ENCODE data around the gene MYOT.
A peak's percentile ranks its signal among the peaks of the same experiment; 100 is the strongest.

MYOT gene

GRCh38 chr5:137888863-137889759 is 21.5 kb downstream of the MYOT start, which contains the start of gene PKD2L2:
PKD2L2 (plus strand) TSS chr5:137889457; CDS start chr5:137889492, 35 bp downstream.
- TF ChIP-seq EZH2phosphoT487 (IDR thresholded peaks at IDR 0.05; ENCODE audit: low read length) (no peak), EZH2 (optimal IDR thresholded peaks at IDR 0.05; ENCODE audit: low read depth, low read length) (no peak)
- TF ChIP-seq, protein P1, sequence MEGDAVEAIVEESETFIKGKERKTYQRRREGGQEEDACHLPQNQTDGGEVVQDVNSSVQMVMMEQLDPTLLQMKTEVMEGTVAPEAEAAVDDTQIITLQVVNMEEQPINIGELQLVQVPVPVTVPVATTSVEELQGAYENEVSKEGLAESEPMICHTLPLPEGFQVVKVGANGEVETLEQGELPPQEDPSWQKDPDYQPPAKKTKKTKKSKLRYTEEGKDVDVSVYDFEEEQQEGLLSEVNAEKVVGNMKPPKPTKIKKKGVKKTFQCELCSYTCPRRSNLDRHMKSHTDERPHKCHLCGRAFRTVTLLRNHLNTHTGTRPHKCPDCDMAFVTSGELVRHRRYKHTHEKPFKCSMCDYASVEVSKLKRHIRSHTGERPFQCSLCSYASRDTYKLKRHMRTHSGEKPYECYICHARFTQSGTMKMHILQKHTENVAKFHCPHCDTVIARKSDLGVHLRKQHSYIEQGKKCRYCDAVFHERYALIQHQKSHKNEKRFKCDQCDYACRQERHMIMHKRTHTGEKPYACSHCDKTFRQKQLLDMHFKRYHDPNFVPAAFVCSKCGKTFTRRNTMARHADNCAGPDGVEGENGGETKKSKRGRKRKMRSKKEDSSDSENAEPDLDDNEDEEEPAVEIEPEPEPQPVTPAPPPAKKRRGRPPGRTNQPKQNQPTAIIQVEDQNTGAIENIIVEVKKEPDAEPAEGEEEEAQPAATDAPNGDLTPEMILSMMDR (IDR thresholded peaks at IDR 0.05; ENCODE audit: low read length), result no peak; the same call in 1 of the 2 replicates
- Histone ChIP-seq H3K4me2 (ENCODE audit: low read depth, low read length) (peak within 1 kb of the TSS; percentile 80), H2AFZ (ENCODE audit: low read length) (peak within 1 kb of the TSS; percentile 98), H3K9me3 (replicated peaks; ENCODE audit: insufficient read depth, low read length) (no peaks in the 10 kb centered on the region), H3K79me2 (ENCODE audit: low read length) (no peaks in the 10 kb centered on the region), H3K27ac (ENCODE audit: low read length) (peak within 1 kb of the TSS; percentile 61), H3K4me3 (ENCODE audit: low read length) (peak within 1 kb of the TSS; percentile 75), H3K27me3 (replicated peaks; ENCODE audit: insufficient read depth, low read length) (no peaks in the 10 kb centered on the region), H3F3A (ENCODE audit: insufficient read depth, low read length) (peaks cover 8% of the 10 kb centered on the region), H4K20me1 (ENCODE audit: insufficient read depth, low read length) (no peaks in the 10 kb centered on the region), H3K36me3 (replicated peaks; ENCODE audit: insufficient read depth, low read length) (no peaks in the 10 kb centered on the region), H3K9ac (ENCODE audit: low read length) (peak within 1 kb of the TSS; percentile 72), H3K9me2 (replicated peaks; ENCODE audit: insufficient read depth, low read length) (no peaks in the 10 kb centered on the region), H3K4me1 (ENCODE audit: low read length) (peaks cover 7% of the 10 kb centered on the region; the same call in 1 of the 2 replicates)
- DNase-seq, result peak; percentile 96

DNA sequence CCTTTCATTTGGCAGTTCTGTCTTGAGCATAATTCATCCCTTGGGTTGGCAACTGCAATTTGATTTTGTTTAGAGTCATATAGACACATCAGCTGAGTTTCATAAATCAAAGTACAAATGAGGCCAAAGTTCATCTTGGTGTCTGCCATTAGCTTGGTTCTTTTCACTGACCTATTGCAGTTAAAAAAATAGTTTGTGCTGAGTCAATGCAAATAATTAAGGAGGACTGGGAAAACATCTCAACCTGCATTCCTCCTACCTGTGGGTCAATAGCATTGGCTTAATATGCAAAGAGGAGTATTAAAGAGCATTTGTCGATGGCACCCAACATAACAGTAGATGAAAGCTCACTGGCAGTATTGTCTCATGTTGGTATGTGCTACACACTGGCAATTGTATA is 23.2 kb downstream of the MYOT start:
- peaks cover 7% of the 10 kb centered on the region; the same call in 1 of the 2 replicates for H3K4me1 ChIP-seq (ENCODE audit: low read length)
- TF ChIP-seq EZH2phosphoT487 (IDR thresholded peaks at IDR 0.05; ENCODE audit: low read length) (no peak), EZH2 (optimal IDR thresholded peaks at IDR 0.05; ENCODE audit: low read depth, low read length) (no peak)
- TF ChIP-seq, protein P1 (IDR thresholded peaks at IDR 0.05; ENCODE audit: low read length), result no peak
- no peak for DNase-seq

DNA sequence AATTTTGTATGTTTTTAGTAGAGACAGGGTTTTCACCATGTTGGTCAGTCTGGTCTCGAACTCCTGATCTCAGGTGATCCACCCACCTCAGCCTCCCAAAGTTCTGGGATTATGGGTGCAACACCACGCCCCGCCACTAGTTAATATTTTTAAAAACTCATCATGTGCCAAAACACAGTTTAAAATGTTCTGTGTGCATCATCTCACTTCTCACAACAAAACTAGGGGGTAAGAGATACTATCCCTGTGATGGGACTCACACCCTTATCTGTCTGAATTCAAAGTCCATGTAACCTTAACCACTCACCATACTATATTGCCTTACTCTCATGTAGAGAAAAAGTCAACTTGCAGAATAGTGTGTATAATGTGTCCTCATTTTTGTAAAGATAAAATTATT is 24.2 kb downstream of the MYOT start:
- H3K4me3 ChIP-seq (ENCODE audit: low read length), result no peak overlapping the region
- H3K4me2 ChIP-seq (ENCODE audit: low read depth, low read length), result no peak overlapping the region
- no peak overlapping the region for H3K27ac ChIP-seq (ENCODE audit: low read length)
- H3K27me3 ChIP-seq (replicated peaks; ENCODE audit: insufficient read depth, low read length), result no peaks in the 10 kb centered on the region
- no peak for TF ChIP-seq EZH2 (optimal IDR thresholded peaks at IDR 0.05; ENCODE audit: low read depth, low read length)
- TF ChIP-seq, protein P1 (IDR thresholded peaks at IDR 0.05; ENCODE audit: low read length), result peak; percentile 17
- TF ChIP-seq EZH2phosphoT487 (IDR thresholded peaks at IDR 0.05; ENCODE audit: low read length), result no peak
- H3K4me1 ChIP-seq (ENCODE audit: low read length), result peaks cover 7% of the 10 kb centered on the region; the same call in 1 of the 2 replicates
- peaks cover 8% of the 10 kb centered on the region for H3F3A ChIP-seq (ENCODE audit: insufficient read depth, low read length)
- no peak overlapping the region for H2AFZ ChIP-seq (ENCODE audit: low read length)
- H3K79me2 ChIP-seq (ENCODE audit: low read length), result no peaks in the 10 kb centered on the region
- no peaks in the 10 kb centered on the region for H3K9me3 ChIP-seq (replicated peaks; ENCODE audit: insufficient read depth, low read length)
- DNase-seq, result no peak
- H3K9me2 ChIP-seq (replicated peaks; ENCODE audit: insufficient read depth, low read length), result no peaks in the 10 kb centered on the region
- H4K20me1 ChIP-seq (ENCODE audit: insufficient read depth, low read length), result no peaks in the 10 kb centered on the region
- no peaks in the 10 kb centered on the region for H3K36me3 ChIP-seq (replicated peaks; ENCODE audit: insufficient read depth, low read length)
- no peak overlapping the region for H3K9ac ChIP-seq (ENCODE audit: low read length)

More for the DNA sequence above, 23.2 kb downstream of the MYOT start:
- Histone ChIP-seq H3K27ac (ENCODE audit: low read length) (no peak overlapping the region), H2AFZ (ENCODE audit: low read length) (no peak overlapping the region), H3K79me2 (ENCODE audit: low read length) (no peaks in the 10 kb centered on the region), H3K9me2 (replicated peaks; ENCODE audit: insufficient read depth, low read length) (no peaks in the 10 kb centered on the region), H3K27me3 (replicated peaks; ENCODE audit: insufficient read depth, low read length) (no peaks in the 10 kb centered on the region), H3F3A (ENCODE audit: insufficient read depth, low read length) (peaks cover 8% of the 10 kb centered on the region), H3K9ac (ENCODE audit: low read length) (no peak overlapping the region), H3K4me3 (ENCODE audit: low read length) (no peak overlapping the region), H3K9me3 (replicated peaks; ENCODE audit: insufficient read depth, low read length) (no peaks in the 10 kb centered on the region), H4K20me1 (ENCODE audit: insufficient read depth, low read length) (no peaks in the 10 kb centered on the region), H3K4me2 (ENCODE audit: low read depth, low read length) (no peak overlapping the region), H3K36me3 (replicated peaks; ENCODE audit: insufficient read depth, low read length) (no peaks in the 10 kb centered on the region)
